HG03097 (cell line): ENCODE measurements around the gene MVB12B.

Source experiments
- ATAC-seq: cut with Tn5 transposase; IDR thresholded peaks from one replicate; pipeline ENCODE4 v1.9.1; 2021; ENCODE audit not compliant: unreplicated experiment, low FRiP score

The MVB12B gene

DNA sequence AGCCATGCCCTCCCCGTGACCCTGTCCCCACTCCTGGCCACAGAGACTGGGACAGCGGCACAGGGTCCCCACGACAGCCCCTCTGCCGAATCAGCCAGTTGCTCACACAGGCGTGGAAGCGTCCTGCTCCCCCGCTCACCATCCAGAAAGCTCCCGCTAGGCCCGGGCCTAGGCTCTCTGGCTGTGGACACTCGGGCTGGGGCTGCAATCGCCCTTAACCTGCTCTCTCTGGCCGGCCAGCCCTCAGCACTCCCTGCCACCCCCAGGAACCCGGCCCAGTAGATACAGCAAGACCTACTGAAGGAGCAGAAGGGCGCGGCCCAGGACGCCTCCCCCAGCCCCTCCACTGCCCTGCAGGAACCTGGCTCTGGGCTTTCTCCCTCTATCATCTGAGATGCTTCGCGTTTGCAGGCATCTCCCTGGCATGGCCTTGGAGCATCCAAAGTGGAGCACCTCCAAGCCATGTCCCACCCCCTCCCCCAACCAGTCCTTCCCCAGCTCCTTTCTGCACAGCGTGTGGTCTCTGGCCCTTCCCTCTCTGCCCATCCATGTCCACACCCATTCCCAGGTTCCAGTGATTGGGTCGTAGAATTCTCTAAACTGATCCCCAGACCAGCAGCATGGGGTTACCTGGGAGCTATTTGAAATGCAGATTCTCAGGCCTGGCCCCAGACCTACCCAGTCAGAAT lies 173.4 kb downstream of the MVB12B start:
- no peak for ATAC-seq

DNA sequence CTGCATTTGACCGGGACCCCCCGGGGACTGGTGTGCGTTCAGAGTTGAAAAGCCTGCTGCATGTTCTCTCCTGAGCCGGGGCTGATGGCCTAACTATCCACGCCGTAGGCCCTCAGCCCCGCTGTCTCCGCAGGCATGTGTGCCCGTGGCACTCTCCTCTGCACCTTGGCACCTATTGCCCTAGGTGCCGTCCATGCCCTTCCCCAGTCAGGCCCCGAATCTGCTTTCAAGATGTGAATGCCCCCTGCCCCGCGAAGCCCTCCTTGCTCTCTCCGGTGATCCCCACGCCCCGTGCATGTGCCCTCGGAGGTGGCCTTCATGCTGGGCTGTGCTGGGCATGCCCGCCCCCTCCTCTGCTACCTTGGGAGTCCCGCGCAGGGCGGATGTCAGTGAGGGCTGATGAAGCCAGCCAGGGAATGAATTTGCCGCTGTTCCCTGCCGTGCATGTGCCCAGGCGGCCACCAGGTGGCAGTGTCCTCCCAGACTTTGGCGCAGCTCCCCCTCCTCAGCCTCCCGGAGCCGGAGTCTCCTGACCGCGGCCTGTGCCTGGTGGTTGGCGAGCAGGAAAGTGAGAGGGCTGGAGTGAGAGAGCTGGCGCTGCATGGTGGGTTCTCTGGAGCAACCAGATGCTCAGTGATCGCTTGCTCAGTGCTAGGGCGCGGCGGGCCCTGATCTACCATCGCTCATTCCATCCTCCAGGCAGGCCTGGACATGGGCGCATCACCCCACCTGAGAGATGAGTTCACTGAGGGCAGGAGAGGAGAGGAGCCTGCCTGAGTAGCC lies 174.2 kb downstream of the MVB12B start:
- no peak for ATAC-seq

GRCh38 chr9:126501383-126502331 lies 175.0 kb downstream of the MVB12B start:
- no peak for ATAC-seq

DNA sequence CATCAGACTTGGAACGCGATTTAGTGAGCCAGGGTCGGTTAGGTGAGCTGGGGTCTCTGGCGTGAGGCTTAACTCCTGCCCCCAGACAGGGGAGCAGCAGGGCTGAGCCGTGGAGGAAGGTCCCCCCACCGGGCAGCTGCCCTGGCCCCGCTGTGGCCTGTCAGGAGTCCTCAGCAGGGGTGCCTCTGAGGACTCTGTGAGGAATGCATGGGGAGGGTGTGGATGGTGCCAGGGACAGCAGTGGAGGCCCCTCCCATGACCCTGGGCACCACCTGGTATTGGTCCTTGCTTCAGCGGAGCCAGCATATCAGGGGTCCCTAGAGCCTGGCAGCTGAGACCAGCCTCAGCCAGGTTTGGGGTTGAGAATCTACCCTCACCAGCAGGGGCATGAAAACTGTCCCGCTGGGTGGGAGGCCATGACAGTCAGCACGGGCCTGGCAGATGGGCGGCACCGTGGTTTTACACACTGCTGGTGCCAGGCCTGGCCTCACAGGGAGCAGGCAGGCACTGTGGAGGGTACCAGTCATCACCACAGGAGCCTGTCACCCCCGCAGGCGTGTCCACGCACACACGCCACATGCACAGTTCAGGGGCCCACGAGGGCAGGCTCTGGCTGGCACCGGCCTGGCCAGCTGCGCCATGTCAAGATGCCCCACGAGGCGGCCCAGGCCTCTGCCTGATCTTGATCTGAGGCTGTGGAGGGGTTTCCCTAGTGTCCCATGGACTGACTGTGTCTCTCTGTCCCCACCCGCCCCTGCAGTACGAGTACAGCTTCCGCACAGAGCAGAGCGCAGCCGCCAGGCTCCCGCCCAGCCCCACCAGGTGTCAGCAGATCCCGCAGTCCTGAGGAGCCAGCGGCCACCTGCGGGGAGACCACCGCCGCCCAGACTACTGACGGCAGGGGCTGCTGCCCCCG lies 176.0 kb downstream of the MVB12B start:
- no peak for ATAC-seq

DNA sequence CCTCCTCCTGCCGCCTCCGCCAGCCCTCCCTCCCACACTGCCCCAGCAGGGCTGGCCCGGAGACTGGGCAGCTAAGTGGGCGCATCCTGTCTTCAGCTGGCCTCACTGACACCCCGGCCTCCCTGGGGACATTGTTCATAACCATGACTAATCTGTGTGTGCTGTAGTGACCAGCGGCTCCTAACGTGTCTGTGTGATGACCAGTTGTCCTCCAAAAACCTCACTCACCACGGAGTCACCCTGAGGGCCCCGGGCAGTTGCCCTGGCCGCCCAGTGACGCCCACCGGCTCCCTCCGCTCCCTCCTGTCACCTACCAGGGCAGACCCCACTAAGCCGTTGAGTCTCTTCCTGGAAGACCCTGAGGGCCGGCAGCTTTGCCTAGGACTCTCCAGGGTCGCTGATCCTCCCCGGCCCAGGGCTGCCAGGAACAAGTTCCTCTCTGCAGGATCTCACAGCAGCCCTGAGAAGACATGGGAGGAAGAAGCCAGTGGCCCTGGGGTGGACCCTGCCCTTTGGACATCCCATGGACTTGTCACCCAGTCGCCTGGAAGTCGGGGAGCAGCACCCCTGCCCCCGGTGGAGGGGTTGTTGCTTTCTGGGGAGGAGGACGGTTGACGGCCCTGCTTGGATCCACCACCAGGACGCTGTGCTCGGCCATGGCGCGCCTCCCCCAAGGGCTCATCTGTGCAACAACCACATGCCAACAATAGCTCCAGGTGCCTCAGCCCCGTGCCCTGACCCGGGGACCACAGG lies 176.9 kb downstream of the MVB12B start:
- ATAC-seq = no peak

DNA sequence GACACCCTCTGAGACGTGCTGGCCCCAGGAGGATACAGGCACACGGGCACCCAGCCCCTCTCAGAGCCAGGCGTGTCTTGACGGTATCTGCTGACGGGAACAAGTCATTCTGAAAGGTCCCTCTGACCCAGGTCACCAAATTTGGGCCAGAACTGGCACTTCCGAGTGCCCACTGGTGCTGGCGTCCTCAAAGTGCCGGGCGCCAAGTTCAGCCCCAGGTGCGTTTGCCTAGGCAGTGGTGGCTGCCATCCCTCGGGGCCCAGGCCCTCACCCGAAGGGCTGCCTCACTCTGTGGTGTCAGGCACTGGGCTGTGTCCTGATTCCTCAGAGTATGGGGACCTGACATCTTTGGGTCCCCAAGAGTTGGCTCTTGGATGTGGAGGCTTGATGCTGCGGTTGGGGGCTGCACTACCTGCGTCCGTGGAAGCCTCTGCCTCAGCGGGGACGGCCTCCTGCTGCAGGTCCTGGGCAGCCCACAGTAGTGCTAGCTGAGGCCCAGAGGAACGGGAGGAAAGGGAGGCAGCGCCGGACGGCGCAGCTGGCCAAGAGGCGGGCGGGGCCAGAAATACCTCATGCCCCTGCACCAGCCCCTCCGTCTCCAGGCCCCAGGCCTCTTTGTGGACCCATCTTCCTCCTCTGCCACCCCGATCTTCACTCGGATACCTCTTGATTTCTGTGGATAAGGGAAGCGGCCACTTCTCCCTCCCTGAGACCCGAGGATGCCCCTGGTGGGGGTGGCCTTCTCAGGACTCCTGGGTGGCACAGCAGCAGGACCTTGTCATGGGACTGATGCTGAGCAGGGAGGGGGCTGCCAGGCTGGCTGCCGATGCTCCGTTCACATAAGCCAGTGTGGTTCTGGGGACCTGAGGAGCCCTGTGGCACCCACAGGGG lies 177.7 kb downstream of the MVB12B start:
- ATAC-seq = no peak

- no peak for ATAC-seq
These were observed 178.4 kb downstream of the MVB12B start for GRCh38 chr9:126504977-126505455.

GRCh38 chr9:126505697-126506346 lies 179.2 kb downstream of the MVB12B start:
- no peak for ATAC-seq

DNA sequence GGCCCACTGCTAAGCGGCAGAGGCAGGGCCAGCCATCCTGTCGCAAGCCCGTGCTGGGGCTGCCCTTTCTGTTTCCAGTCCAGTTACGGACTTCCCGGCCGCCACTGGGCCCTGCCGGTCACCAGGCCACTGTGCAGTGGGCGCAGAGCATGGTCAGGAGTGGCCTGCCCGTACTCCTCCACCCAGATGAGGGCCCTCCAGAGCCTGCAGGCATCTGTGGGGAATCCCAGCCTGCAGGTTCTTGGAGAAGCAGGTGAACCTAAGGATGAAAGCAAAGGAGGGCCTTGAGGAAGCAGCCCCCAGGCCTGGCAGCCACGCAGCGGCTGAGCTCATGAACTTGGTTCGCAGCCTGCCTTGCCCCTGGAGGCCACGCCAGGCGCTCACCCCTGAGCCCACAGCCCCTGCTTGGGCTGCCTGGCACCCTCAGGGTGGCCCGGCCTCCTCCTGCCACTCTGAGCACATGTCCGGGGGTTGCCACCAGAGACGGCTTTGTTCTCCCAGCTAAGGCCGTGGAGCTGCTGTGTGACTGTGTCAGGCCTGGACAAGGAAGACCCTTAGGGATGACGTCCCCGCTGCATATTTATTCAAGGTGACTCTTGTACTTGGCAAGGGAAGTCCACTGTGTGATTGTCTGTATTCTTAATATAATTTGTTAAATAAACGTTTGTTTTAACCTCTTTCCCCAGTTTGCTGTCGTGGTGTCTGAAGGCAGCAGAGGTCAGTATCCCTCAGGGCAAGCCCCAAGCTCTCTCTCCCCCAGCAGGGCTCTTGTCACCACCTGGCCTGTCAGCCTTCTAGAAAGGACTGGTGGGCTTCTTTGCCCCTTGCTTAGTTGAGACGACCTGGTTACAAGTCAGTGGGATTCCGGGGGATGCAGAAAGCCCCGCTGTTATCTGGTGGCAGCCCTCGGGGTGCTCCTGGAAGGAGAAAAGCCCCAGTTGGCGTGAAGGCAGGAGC lies 180.0 kb downstream of the MVB12B start:
- no peak for ATAC-seq

- ATAC-seq = no peak
These were observed 180.9 kb downstream of the MVB12B start for GRCh38 chr9:126507318-126508109.

GRCh38 chr9:126508171-126508591 lies 181.6 kb downstream of the MVB12B start:
- no peak for ATAC-seq

GRCh38 chr9:126508928-126509327 lies 182.3 kb downstream of the MVB12B start:
- no peak for ATAC-seq

- ATAC-seq = no peak
These were observed 183.1 kb downstream of the MVB12B start for GRCh38 chr9:126509718-126510117.

DNA sequence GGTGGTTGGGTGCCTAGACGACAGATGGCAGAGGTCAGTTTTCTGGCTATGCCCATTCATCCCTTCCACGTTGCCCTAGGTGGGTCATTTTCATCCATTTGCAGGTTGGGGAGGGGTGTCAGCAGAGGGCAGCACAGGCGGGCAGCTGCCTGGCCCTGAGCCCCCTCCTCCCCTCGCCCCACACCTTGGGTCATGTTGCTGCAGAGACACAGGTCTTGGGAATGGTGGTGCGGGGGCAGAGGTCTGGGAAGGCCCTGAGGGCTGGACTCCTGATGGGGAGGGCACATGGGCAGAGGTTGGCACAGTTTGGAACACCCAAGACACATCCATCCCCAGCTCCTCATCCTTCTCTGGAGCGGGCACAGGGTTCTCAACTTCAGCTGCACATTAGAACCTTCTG lies 183.9 kb downstream of the MVB12B start:
- ATAC-seq = no peak

GRCh38 chr9:126511411-126511810 lies 184.8 kb downstream of the MVB12B start:
- ATAC-seq = no peak
